ENCODE measurements around the gene IGLL5.
"Not testable (repeated sequence)": the region's sequence is repeated elsewhere in the genome, so short reads cannot be mapped to it uniquely, and the experiment has no call there.

The IGLL5 gene

GRCh38 chr22:22900527-22901205, 13.1 kb downstream of the IGLL5 start:
- DNase-seq (ENCODE audit: low read depth, low spot score): not testable (repeated sequence)

GRCh38 chr22:22901578-22902218, 14.1 kb downstream of the IGLL5 start:
- DNase-seq (ENCODE audit: low read depth, low spot score): no peak

GRCh38 chr22:22902247-22903001, 14.8 kb downstream of the IGLL5 start:
- DNase-seq (ENCODE audit: low read depth, low spot score): no peak

GRCh38 chr22:22903355-22903777, 15.8 kb downstream of the IGLL5 start:
- DNase-seq (ENCODE audit: low read depth, low spot score): no peak

GRCh38 chr22:22903781-22904192, 16.2 kb downstream of the IGLL5 start:
- DNase-seq (ENCODE audit: low read depth, low spot score): not testable (repeated sequence)

GRCh38 chr22:22904736-22905135, 17.1 kb downstream of the IGLL5 start:
- DNase-seq (ENCODE audit: low read depth, low spot score): not testable (repeated sequence)

- not testable (repeated sequence) for DNase-seq (ENCODE audit: low read depth, low spot score)
Measured at GRCh38 chr22:22906391-22906790, 18.8 kb downstream of the IGLL5 start.

GRCh38 chr22:22906907-22907550, 19.4 kb downstream of the IGLL5 start:
- no peak for DNase-seq (ENCODE audit: low read depth, low spot score)

GRCh38 chr22:22907551-22908494, 20.2 kb downstream of the IGLL5 start:
- DNase-seq (ENCODE audit: low read depth, low spot score): no peak

GRCh38 chr22:22908495-22908861, 20.9 kb downstream of the IGLL5 start:
- no peak for DNase-seq (ENCODE audit: low read depth, low spot score)

- DNase-seq (ENCODE audit: low read depth, low spot score): no peak
Measured at GRCh38 chr22:22908941-22909604, 21.5 kb downstream of the IGLL5 start.

- no peak for DNase-seq (ENCODE audit: low read depth, low spot score)
Measured at GRCh38 chr22:22909605-22910271, 22.1 kb downstream of the IGLL5 start.

GRCh38 chr22:22910272-22911240, 22.9 kb downstream of the IGLL5 start:
- no peak for DNase-seq (ENCODE audit: low read depth, low spot score)

- DNase-seq (ENCODE audit: low read depth, low spot score): no peak
Measured at GRCh38 chr22:22911327-22912134, 23.9 kb downstream of the IGLL5 start.

GRCh38 chr22:22912135-22912987, 24.7 kb downstream of the IGLL5 start:
- no peak for DNase-seq (ENCODE audit: low read depth, low spot score)

- no peak for DNase-seq (ENCODE audit: low read depth, low spot score)
Measured at GRCh38 chr22:22912988-22913253, 25.3 kb downstream of the IGLL5 start.

GRCh38 chr22:22913989-22914388, 26.4 kb downstream of the IGLL5 start:
- DNase-seq (ENCODE audit: low read depth, low spot score): no peak
